Ovary (tissue), 9 donors: ENCODE data around the gene RAB3A. TPM values are rescaled to one million over a fixed set of nuclear protein-coding genes. Genes with fewer than 3 reads are reported as not detected.

Experiments used
- DNase-seq, 5 donors: peaks; one replicate each; pipeline ENCODE4 v3.0.0-alpha.2; 2019 to 2020
- H3K27ac ChIP-seq, 2 donors: fragments of 200-600 bp; one replicate each; pipeline versions ENCODE4 v1.5.1 to v1.8.0; 2019 to 2022
- H3K27me3 ChIP-seq: fragments of 200-600 bp; one replicate; pipeline ENCODE4 v1.8.0; 2022
- H3K36me3 ChIP-seq: fragments of 200-600 bp; sonication (generic); one replicate; pipeline ENCODE4 v1.5.1; 2019
- H3K4me1 ChIP-seq: one replicate; pipeline ENCODE4 v1.8.1; 2013; ENCODE audit warnings: mild to moderate bottlenecking, moderate library complexity; ENCODE audit not compliant: insufficient read depth
- H3K4me3 ChIP-seq: fragments of 200-600 bp; sonication (generic); one replicate; pipeline ENCODE4 v1.5.1; 2017
- H3K9me3 ChIP-seq, 2 donors: fragments of 200-600 bp in 1 of 2; sonication (generic) in 1 of 2; one replicate each; pipeline versions ENCODE4 v1.5.1 to v1.8.1; 2013 to 2019; ENCODE audit warnings: mild to moderate bottlenecking in 1 of 2, moderate library complexity in 1 of 2
- CTCF ChIP-seq, 3 donors: fragments of 450-650 bp in 2 of 3; fragments of 200-600 bp in 1 of 3; IDR thresholded peaks; one replicate each; pipeline versions ENCODE4 v1.5.1 to v1.8.0; 2016 to 2022; ENCODE audit warnings: antibody characterized with exemption in 3 of 3, mild to moderate bottlenecking in 1 of 3
- EP300 ChIP-seq: sonication (generic); formaldehyde crosslinking; IDR thresholded peaks from one replicate; pipeline ENCODE4 v1.6.1; 2017; ENCODE audit warnings: antibody characterized with exemption
- POLR2A ChIP-seq: fragments of 450-650 bp; IDR thresholded peaks from one replicate; pipeline ENCODE4 v1.6.1; 2017; ENCODE audit warnings: antibody characterized with exemption, mild to moderate bottlenecking, moderate library complexity
- whole genome bisulfite sequencing, 3 donors: extraction: QIAGEN DNeasy Blood & Tissue Kit in 1 of 3; methylation state at CpG; one replicate each; pipeline versions ENCODE4 v1.1.5 to v1.1.7; 2013 to 2017; 5-methylcytosine and 5-hydroxymethylcytosine counted together
- intact Hi-C, 4 donors: fragments of 100-400 bp; cut with DNase I; formaldehyde crosslinking; loops; one replicate each; pipeline versions ENCODE4 v1.11.0 to v1.15.1; 2022 to 2023
- polyA plus RNA-seq, 2 donors: library from polyadenylated mRNA; stranded (reverse); fragments of 200-250 nt in 1 of 2; fragments of 350-450 nt in 1 of 2; fragmentation: Illumina TruSeq in 1 of 2; extraction: RNeasy Lipid Tissue Mini Kit (QIAGEN cat#74804) in 1 of 2; gene quantifications; one replicate each; pipeline ENCODE4 v1.2.3, GENCODE V29; 2013 to 2014
- total RNA-seq, 7 donors: library from RNA; depleted of rRNA in 2 of 7; stranded (reverse); fragments of >200 nt in 2 of 7; fragmentation: NEBNext Ultra II Directional in 3 of 7; extraction: Animal tissue kit (Norgen Biotek cat#: 25700) in 3 of 7; gene quantifications; one replicate each; pipeline versions ENCODE4 v1.1.0 to v1.2.4, GENCODE V29; 2016 to 2023
- donor health status: DM: no; HTN: no; CAD: no; lungs with moderate emphysema.
- donor health status: DM: no; HTN: no; CAD: no.
- donor health status: Bipolar disorder and iron deficiency.
- donor health status: DM: yes; HTN: yes; CAD: no.
- donor health status: DM: no; HTN: no; CAD: no.
- donor health status: DM: yes; HTN: yes; CAD: no.

RAB3A gene
- total and polyA plus RNA-seq, 9 donors: 1.9 to 32.9 (median 7.9) TPM

- no peak for TF ChIP-seq EP300
- TF ChIP-seq CTCF (IDR thresholded peaks at IDR 0.05): no peak
- TF ChIP-seq POLR2A: no peak
- peaks cover 4% of the 10 kb centered on the region for H3K27me3 ChIP-seq
- no peak for DNase-seq
- 70 to 76% (median 74%) methylated on average over 4 of the region's 4 CpGs for WGBS, 3 donors
- H3K36me3 ChIP-seq: no peaks in the 10 kb centered on the region
- H3K27ac ChIP-seq: no peak overlapping the region
- peaks cover 0 to 9% of the 10 kb centered on the region in 2 donors for H3K9me3 ChIP-seq
- peaks cover 6% of the 10 kb centered on the region for H3K4me1 ChIP-seq
- intact Hi-C loops: loop anchor here in 1 of 4 donors (10.0 kb wide), 1 partner anchor 75 kb away; the partner anchor contains the start of gene PIK3R2
- no peak overlapping the region for H3K4me3 ChIP-seq
Observed at GRCh38 chr19:18229915-18230314, 26.1 kb upstream of the RAB3A start.

DNA sequence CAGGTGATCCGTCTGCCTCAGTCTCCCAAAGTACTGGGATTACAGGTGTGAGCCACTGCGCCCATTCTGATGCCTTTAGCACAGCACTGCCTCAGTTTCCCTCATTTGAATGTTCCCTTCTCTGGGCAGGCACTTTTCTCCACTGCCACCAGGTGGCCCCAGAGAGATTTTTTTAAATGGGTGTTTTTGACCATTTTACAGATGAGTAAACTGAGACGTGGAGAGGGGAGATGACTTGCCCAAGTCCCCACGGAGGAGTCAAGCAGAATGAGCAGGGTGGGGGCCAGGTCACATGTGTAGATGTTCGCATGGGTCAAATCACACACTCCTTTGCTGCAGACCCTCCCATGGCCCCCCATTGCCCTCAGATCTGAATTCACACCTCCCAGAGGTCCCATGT, 25.6 kb upstream of the RAB3A start:
- peaks cover 6% of the 10 kb centered on the region for H3K4me1 ChIP-seq
- 61 to 72% (median 71%) methylated on average over 5 of the region's 5 CpGs for WGBS, 3 donors
- H3K36me3 ChIP-seq: no peaks in the 10 kb centered on the region
- intact Hi-C loops: loop anchor here in 1 of 4 donors (10.0 kb wide), 1 partner anchor 75 kb away; the partner anchor contains the start of gene PIK3R2
- DNase-seq: no peak
- H3K4me3 ChIP-seq: no peak overlapping the region
- TF ChIP-seq EP300 (no peak), POLR2A (no peak), CTCF (IDR thresholded peaks at IDR 0.05) (no peak)
- no peak overlapping the region for H3K27ac ChIP-seq
- H3K9me3 ChIP-seq: peaks cover 0 to 9% of the 10 kb centered on the region in 2 donors
- peaks cover 4% of the 10 kb centered on the region for H3K27me3 ChIP-seq

GRCh38 chr19:18227781-18228271, 24.0 kb upstream of the RAB3A start:
- Histone ChIP-seq H3K36me3 (no peaks in the 10 kb centered on the region), H3K4me3 (no peak overlapping the region), H3K4me1 (peaks cover 8% of the 10 kb centered on the region), H3K9me3 (peaks cover 0 to under 1% of the 10 kb centered on the region in 2 donors), H3K27me3 (peaks cover 4% of the 10 kb centered on the region), H3K27ac (no peak overlapping the region)
- TF ChIP-seq POLR2A: no peak
- no peak for TF ChIP-seq CTCF (IDR thresholded peaks at IDR 0.05)
- no peak for TF ChIP-seq EP300
- 69 to 75% (median 71%) methylated on average over 6 of the region's 6 CpGs for WGBS, 3 donors
- no peak for DNase-seq
- intact Hi-C loops: loop anchor here in 1 of 4 donors (10.0 kb wide), 1 partner anchor 73 kb away; the partner anchor contains the start of gene PIK3R2

GRCh38 chr19:18226956-18227780, 23.3 kb upstream of the RAB3A start:
- WGBS, 3 donors: 74% methylated on average over 18 of the region's 18 CpGs
- no peak overlapping the region for H3K4me3 ChIP-seq
- no peak for DNase-seq
- no peaks in the 10 kb centered on the region for H3K36me3 ChIP-seq
- peaks cover 8% of the 10 kb centered on the region for H3K4me1 ChIP-seq
- no peak overlapping the region for H3K27ac ChIP-seq
- no peaks in the 10 kb centered on the region for H3K9me3 ChIP-seq
- no peak for TF ChIP-seq EP300
- no peak for TF ChIP-seq POLR2A
- TF ChIP-seq CTCF (IDR thresholded peaks at IDR 0.05): no peak
- intact Hi-C loops: loop anchor here in 1 of 4 donors (10.0 kb wide), 1 partner anchor 72 kb away; the partner anchor contains the start of gene PIK3R2
- H3K27me3 ChIP-seq: peaks cover 4% of the 10 kb centered on the region
